Left renal cortex interstitium (tissue), 4 donors: Measurements from ENCODE around the gene SEPTIN8. TPM values are rescaled to one million over a fixed set of nuclear protein-coding genes. Genes with fewer than 3 reads are reported as not detected.
A peak's percentile ranks its signal among the peaks of the same experiment; 100 is the strongest.

ENCODE experiments used
- DNase-seq, 4 donors: peaks; one replicate each; pipeline ENCODE4 v3.0.0-alpha.2; 2013; ENCODE audit warnings: low read depth in 4 of 4, low spot score in 2 of 4, missing footprints in 1 of 4
- polyA plus RNA-seq, 4 donors: library from polyadenylated mRNA; unstranded; fragments of 120-200 nt; gene quantifications; one replicate each; pipeline ENCODE4 v1.2.1, GENCODE V29; 2013; ENCODE audit not compliant: insufficient read length in 4 of 4

SEPTIN8 gene
- polyA plus RNA-seq, 4 donors: 74.2 to 84.5 (median 79.2) TPM

- no peak for DNase-seq
These were observed 25.0 kb downstream of the SEPTIN8 start for GRCh38 chr5:132751971-132752580.

- no peak for DNase-seq
These were observed 25.6 kb downstream of the SEPTIN8 start for GRCh38 chr5:132751444-132751843.

GRCh38 chr5:132750471-132751230, 26.4 kb downstream of the SEPTIN8 start:
- DNase-seq: no peak

- DNase-seq: no peak
These were observed 27.5 kb downstream of the SEPTIN8 start for GRCh38 chr5:132749506-132749905.

GRCh38 chr5:132748522-132749000, 28.5 kb downstream of the SEPTIN8 start:
- DNase-seq: no peak

- DNase-seq: no peak
These were observed 29.2 kb downstream of the SEPTIN8 start for GRCh38 chr5:132747616-132748440.

- peak in 1 of 4 donors; percentile 62 for DNase-seq
These were observed 30.0 kb downstream of the SEPTIN8 start, which contains the start of gene CCNI2 for GRCh38 chr5:132746954-132747615. Gene CCNI2, plus strand, starts transcription at chr5:132747426. Its CDS starts 70 bp downstream, at chr5:132747496.

- DNase-seq: no peak
These were observed 30.5 kb downstream of the SEPTIN8 start for GRCh38 chr5:132746592-132746953.

- no peak for DNase-seq
These were observed 32.4 kb downstream of the SEPTIN8 start for GRCh38 chr5:132744659-132745058.

- no peak for DNase-seq
These were observed 34.4 kb downstream of the SEPTIN8 start for GRCh38 chr5:132742626-132743025.

GRCh38 chr5:132742158-132742557, 34.9 kb downstream of the SEPTIN8 start:
- no peak for DNase-seq

- DNase-seq: no peak
These were observed 37.8 kb downstream of the SEPTIN8 start for GRCh38 chr5:132739232-132739631.

- DNase-seq: no peak
These were observed 38.9 kb downstream of the SEPTIN8 start for GRCh38 chr5:132737982-132738681.

GRCh38 chr5:132736853-132737833, 39.9 kb downstream of the SEPTIN8 start, which contains the start of gene KIF3A:
Gene KIF3A, minus strand, starts transcription at chr5:132737546. Its CDS starts 127 bp downstream, at chr5:132737419.
- DNase-seq: peak; percentile 74 to 90 (median 79)

- no peak for DNase-seq
These were observed 42.4 kb downstream of the SEPTIN8 start for GRCh38 chr5:132734687-132735086.

GRCh38 chr5:132733499-132734148, 43.4 kb downstream of the SEPTIN8 start:
- no peak for DNase-seq

GRCh38 chr5:132729896-132730295, 47.1 kb downstream of the SEPTIN8 start:
- no peak for DNase-seq

- DNase-seq: no peak
These were observed 51.3 kb downstream of the SEPTIN8 start for GRCh38 chr5:132725745-132726144.
